ENCODE results near the gene MTFR1L.

Gene MTFR1L

GRCh38 chr1:25792115-25792514 lies 27.6 kb upstream of the MTFR1L start:
- no peak for DNase-seq

GRCh38 chr1:25793585-25794170 lies 26.1 kb upstream of the MTFR1L start:
- no peak for DNase-seq

GRCh38 chr1:25794325-25794724 lies 25.4 kb upstream of the MTFR1L start:
- DNase-seq, result no peak

GRCh38 chr1:25795211-25795610 lies 24.5 kb upstream of the MTFR1L start:
- DNase-seq, result no peak

GRCh38 chr1:25795946-25796810 lies 23.6 kb upstream of the MTFR1L start:
- DNase-seq, result peak; percentile 36

GRCh38 chr1:25796811-25797458 lies 22.8 kb upstream of the MTFR1L start:
- DNase-seq, result peak; percentile 83

- DNase-seq, result peak; percentile 49
Observed at GRCh38 chr1:25797939-25798338, 21.8 kb upstream of the MTFR1L start.

GRCh38 chr1:25798666-25799351 lies 20.9 kb upstream of the MTFR1L start:
- no peak for DNase-seq

GRCh38 chr1:25799352-25799934 lies 20.3 kb upstream of the MTFR1L start:
- DNase-seq, result no peak

GRCh38 chr1:25799935-25800702 lies 19.6 kb upstream of the MTFR1L start, which contains the start of gene SELENON:
Gene SELENON (plus strand): TSS chr1:25800193. CDS start chr1:25800231, 38 bp downstream.
- DNase-seq, result no peak

GRCh38 chr1:25800703-25801377 lies 18.9 kb upstream of the MTFR1L start:
- no peak for DNase-seq

GRCh38 chr1:25802915-25803314 lies 16.8 kb upstream of the MTFR1L start:
- peak; percentile 27 for DNase-seq

GRCh38 chr1:25803368-25803767 lies 16.4 kb upstream of the MTFR1L start:
- DNase-seq, result no peak

- DNase-seq, result peak; percentile 53
Observed at GRCh38 chr1:25804244-25804963, 15.3 kb upstream of the MTFR1L start.

GRCh38 chr1:25804964-25805862 lies 14.5 kb upstream of the MTFR1L start:
- DNase-seq, result no peak

- DNase-seq, result no peak
Observed at GRCh38 chr1:25805863-25806225, 13.9 kb upstream of the MTFR1L start.

- DNase-seq, result no peak
Observed at GRCh38 chr1:25806418-25806817, 13.3 kb upstream of the MTFR1L start.

GRCh38 chr1:25807480-25808390 lies 12.0 kb upstream of the MTFR1L start:
- no peak for DNase-seq
